Spleen (tissue), 11 donors: ENCODE results near the gene EDAR. TPM values are rescaled to one million over a fixed set of nuclear protein-coding genes. Genes with fewer than 3 reads are reported as not detected.

Experiments used
- DNase-seq: peaks from one replicate; pipeline ENCODE4 v3.0.0-alpha.2; 2020
- H3K27ac ChIP-seq, 8 donors: fragments of 200-600 bp; sonication (generic) in 7 of 8; 1 replicate in 4 of 8; 2 replicates in 4 of 8; pipeline versions ENCODE4 v1.5.0 to v1.8.0; 2016 to 2021; ENCODE audit warnings: inconsistent platforms in 4 of 8, mild to moderate bottlenecking in 4 of 8, moderate library complexity in 1 of 8
- H3K27me3 ChIP-seq, 7 donors: fragments of 200-600 bp; sonication (generic) in 6 of 7; replicated peaks in 1 of 7; 1 replicate in 4 of 7; 2 replicates in 3 of 7; pipeline versions ENCODE4 v1.5.0 to v1.8.0; 2016 to 2021; ENCODE audit warnings: inconsistent platforms in 3 of 7, mild to moderate bottlenecking in 1 of 7
- H3K36me3 ChIP-seq, 6 donors: fragments of 200-600 bp; sonication (generic) in 5 of 6; 1 replicate in 4 of 6; 2 replicates in 2 of 6; pipeline versions ENCODE4 v1.5.0 to v1.8.0; 2016 to 2021; ENCODE audit warnings: inconsistent platforms in 2 of 6
- H3K4me1 ChIP-seq, 6 donors: fragments of 200-600 bp; sonication (generic) in 5 of 6; 1 replicate in 3 of 6; 2 replicates in 3 of 6; pipeline versions ENCODE4 v1.5.0 to v1.8.0; 2016 to 2021; ENCODE audit warnings: inconsistent platforms in 3 of 6
- H3K4me3 ChIP-seq, 8 donors: fragments of 200-600 bp; sonication (generic) in 7 of 8; 1 replicate in 4 of 8; 2 replicates in 4 of 8; pipeline versions ENCODE4 v1.5.0 to v1.8.0; 2016 to 2021; ENCODE audit warnings: inconsistent platforms in 4 of 8, mild to moderate bottlenecking in 4 of 8, moderate library complexity in 2 of 8
- H3K9me3 ChIP-seq, 8 donors: fragments of 200-600 bp; sonication (generic) in 7 of 8; 1 replicate in 4 of 8; 2 replicates in 4 of 8; pipeline versions ENCODE4 v1.5.0 to v1.8.0; 2016 to 2021; ENCODE audit warnings: inconsistent platforms in 4 of 8
- CTCF ChIP-seq, 11 experiments: fragments of 200-600 bp in 7 of 11; fragments of 450-650 bp in 4 of 11; sonication (generic) in 4 of 11; IDR thresholded peaks in 8 of 11; conservative IDR thresholded peaks in 3 of 11; 1 replicate in 7 of 11; 2 replicates in 4 of 11; pipeline versions ENCODE4 v1.4.0 to v1.8.0; 2016 to 2021; ENCODE audit warnings: antibody characterized with exemption in 11 of 11, inconsistent platforms in 4 of 11, mild to moderate bottlenecking in 1 of 11
- POLR2A ChIP-seq, 3 donors: fragments of 450-650 bp; IDR thresholded peaks; one replicate each; pipeline ENCODE4 v1.5.1; 2017; ENCODE audit warnings: antibody characterized with exemption in 3 of 3, mild to moderate bottlenecking in 1 of 3
- POLR2AphosphoS5 ChIP-seq, 3 donors: sonication (generic); formaldehyde crosslinking; IDR thresholded peaks; one replicate each; pipeline ENCODE4 v1.5.1; 2017; ENCODE audit warnings: antibody characterized with exemption in 3 of 3
- WGBS, 5 donors: extraction: QIAGEN DNeasy Blood & Tissue Kit in 3 of 5; methylation state at CpG; one replicate each; pipeline versions ENCODE4 v1.1.5 to v1.1.7; 2013 to 2018; 5-methylcytosine and 5-hydroxymethylcytosine counted together
- intact Hi-C: fragments of 100-400 bp; cut with DNase I; formaldehyde crosslinking; loops from one replicate; pipeline ENCODE4 v1.15.0; 2023; ENCODE audit warnings: low total_unique reads
- polyA plus RNA-seq, 3 donors: library from polyadenylated mRNA; stranded (reverse); fragments of 200-250 nt; gene quantifications; one replicate each; pipeline ENCODE4 v1.2.1, GENCODE V29; 2013
- total RNA-seq, 7 donors: library from RNA; depleted of rRNA in 3 of 7; stranded (reverse); fragments of >200 nt in 3 of 7; fragmentation: NEBNext Ultra II Directional in 4 of 7; extraction: Animal tissue kit (Norgen Biotek cat#: 25700) in 4 of 7; gene quantifications; one replicate each; pipeline versions ENCODE4 v1.1.0 to v1.2.1, GENCODE V29; 2016 to 2021
- donor health status: healthy with polysubstance abuse.
- donor health status: DM: no; HTN: no; CAD: no; lungs with moderate emphysema.
- donor health status: DM: no; HTN: no; CAD: no.
- donor health status: Bipolar disorder and iron deficiency.
- donor health status: healthy.
- donor health status: DM: no; HTN: no; CAD: no.
- donor health status: DM: yes; HTN: yes; CAD: no.

Gene EDAR
- total and polyA plus RNA-seq, 10 donors, result 0.02 to 0.67 (median 0.15) TPM; not detected in 2

GRCh38 chr2:109006971-109007370, 18.0 kb upstream of the EDAR start:
- Histone ChIP-seq H3K9me3 (no peaks in the 10 kb centered on the region), H3K27ac (no peak overlapping the region), H3K4me3 (no peak overlapping the region), H3K4me1 (no peaks in the 10 kb centered on the region), H3K27me3 (no peaks in the 10 kb centered on the region), H3K36me3 (no peaks in the 10 kb centered on the region)
- intact Hi-C loops, result no loop called here
- TF ChIP-seq CTCF (IDR thresholded peaks at IDR 0.05 in 8 of 11, conservative IDR thresholded peaks at IDR 0.05 in 3 of 11) (no peak), POLR2A (IDR thresholded peaks at IDR 0.05) (no peak), POLR2AphosphoS5 (IDR thresholded peaks at IDR 0.05) (no peak)
- DNase-seq, result no peak
- WGBS, 5 donors, result 43 to 54% (median 52%) methylated on average over 4 of the region's 4 CpGs

GRCh38 chr2:109005686-109006204, 16.7 kb upstream of the EDAR start:
- Histone ChIP-seq H3K4me1 (no peaks in the 10 kb centered on the region), H3K27ac (no peak overlapping the region), H3K4me3 (no peak overlapping the region), H3K9me3 (no peaks in the 10 kb centered on the region), H3K27me3 (no peaks in the 10 kb centered on the region), H3K36me3 (no peaks in the 10 kb centered on the region)
- no peak for DNase-seq
- WGBS, 5 donors, result 83 to 89% (median 86%) methylated on average over 19 to 20 of the region's 20 CpGs
- no peak for TF ChIP-seq POLR2A (IDR thresholded peaks at IDR 0.05)
- no peak for TF ChIP-seq POLR2AphosphoS5 (IDR thresholded peaks at IDR 0.05)
- no peak for TF ChIP-seq CTCF (IDR thresholded peaks at IDR 0.05 in 8 of 11, conservative IDR thresholded peaks at IDR 0.05 in 3 of 11)
- intact Hi-C loops, result no loop called here

- H3K4me1 ChIP-seq, result no peaks in the 10 kb centered on the region
- no peak for DNase-seq
- intact Hi-C loops, result no loop called here
- H3K27me3 ChIP-seq, result no peaks in the 10 kb centered on the region
- WGBS, 5 donors, result 72 to 81% (median 78%) methylated on average over 3 of the region's 3 CpGs
- H3K4me3 ChIP-seq, result no peak overlapping the region
- H3K36me3 ChIP-seq, result no peaks in the 10 kb centered on the region
- no peaks in the 10 kb centered on the region for H3K9me3 ChIP-seq
- no peak overlapping the region for H3K27ac ChIP-seq
- TF ChIP-seq POLR2AphosphoS5 (IDR thresholded peaks at IDR 0.05) (no peak), CTCF (IDR thresholded peaks at IDR 0.05 in 8 of 11, conservative IDR thresholded peaks at IDR 0.05 in 3 of 11) (no peak), POLR2A (IDR thresholded peaks at IDR 0.05) (no peak)
Observed at GRCh38 chr2:109001201-109001600, 12.2 kb upstream of the EDAR start.

GRCh38 chr2:109000738-109001137, 11.7 kb upstream of the EDAR start:
- no peaks in the 10 kb centered on the region for H3K36me3 ChIP-seq
- H3K4me1 ChIP-seq, result no peaks in the 10 kb centered on the region
- H3K27ac ChIP-seq, result no peak overlapping the region
- no peaks in the 10 kb centered on the region for H3K27me3 ChIP-seq
- TF ChIP-seq POLR2A (IDR thresholded peaks at IDR 0.05) (no peak), POLR2AphosphoS5 (IDR thresholded peaks at IDR 0.05) (no peak), CTCF (IDR thresholded peaks at IDR 0.05 in 8 of 11, conservative IDR thresholded peaks at IDR 0.05 in 3 of 11) (no peak)
- H3K9me3 ChIP-seq, result no peaks in the 10 kb centered on the region
- intact Hi-C loops, result no loop called here
- WGBS, 5 donors, result 62 to 89% (median 77%) methylated on average over 4 of the region's 4 CpGs
- DNase-seq, result no peak
- H3K4me3 ChIP-seq, result no peak overlapping the region
